LoVo (cell line): ENCODE results near the gene KDM7A.

ENCODE experiments used
- DNase-seq: peaks from one replicate; pipeline ENCODE4 v3.0.0-alpha.2; 2016; ENCODE audit warnings: low spot score

KDM7A gene, protein sequence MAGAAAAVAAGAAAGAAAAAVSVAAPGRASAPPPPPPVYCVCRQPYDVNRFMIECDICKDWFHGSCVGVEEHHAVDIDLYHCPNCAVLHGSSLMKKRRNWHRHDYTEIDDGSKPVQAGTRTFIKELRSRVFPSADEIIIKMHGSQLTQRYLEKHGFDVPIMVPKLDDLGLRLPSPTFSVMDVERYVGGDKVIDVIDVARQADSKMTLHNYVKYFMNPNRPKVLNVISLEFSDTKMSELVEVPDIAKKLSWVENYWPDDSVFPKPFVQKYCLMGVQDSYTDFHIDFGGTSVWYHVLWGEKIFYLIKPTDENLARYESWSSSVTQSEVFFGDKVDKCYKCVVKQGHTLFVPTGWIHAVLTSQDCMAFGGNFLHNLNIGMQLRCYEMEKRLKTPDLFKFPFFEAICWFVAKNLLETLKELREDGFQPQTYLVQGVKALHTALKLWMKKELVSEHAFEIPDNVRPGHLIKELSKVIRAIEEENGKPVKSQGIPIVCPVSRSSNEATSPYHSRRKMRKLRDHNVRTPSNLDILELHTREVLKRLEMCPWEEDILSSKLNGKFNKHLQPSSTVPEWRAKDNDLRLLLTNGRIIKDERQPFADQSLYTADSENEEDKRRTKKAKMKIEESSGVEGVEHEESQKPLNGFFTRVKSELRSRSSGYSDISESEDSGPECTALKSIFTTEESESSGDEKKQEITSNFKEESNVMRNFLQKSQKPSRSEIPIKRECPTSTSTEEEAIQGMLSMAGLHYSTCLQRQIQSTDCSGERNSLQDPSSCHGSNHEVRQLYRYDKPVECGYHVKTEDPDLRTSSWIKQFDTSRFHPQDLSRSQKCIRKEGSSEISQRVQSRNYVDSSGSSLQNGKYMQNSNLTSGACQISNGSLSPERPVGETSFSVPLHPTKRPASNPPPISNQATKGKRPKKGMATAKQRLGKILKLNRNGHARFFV

GRCh38 chr7:140176811-140177702 is at the start of gene KDM7A:
Gene KDM7A (minus strand): TSS chr7:140176983. CDS start chr7:140176937, 46 bp downstream.
- DNase-seq = peak; percentile 98

DNA sequence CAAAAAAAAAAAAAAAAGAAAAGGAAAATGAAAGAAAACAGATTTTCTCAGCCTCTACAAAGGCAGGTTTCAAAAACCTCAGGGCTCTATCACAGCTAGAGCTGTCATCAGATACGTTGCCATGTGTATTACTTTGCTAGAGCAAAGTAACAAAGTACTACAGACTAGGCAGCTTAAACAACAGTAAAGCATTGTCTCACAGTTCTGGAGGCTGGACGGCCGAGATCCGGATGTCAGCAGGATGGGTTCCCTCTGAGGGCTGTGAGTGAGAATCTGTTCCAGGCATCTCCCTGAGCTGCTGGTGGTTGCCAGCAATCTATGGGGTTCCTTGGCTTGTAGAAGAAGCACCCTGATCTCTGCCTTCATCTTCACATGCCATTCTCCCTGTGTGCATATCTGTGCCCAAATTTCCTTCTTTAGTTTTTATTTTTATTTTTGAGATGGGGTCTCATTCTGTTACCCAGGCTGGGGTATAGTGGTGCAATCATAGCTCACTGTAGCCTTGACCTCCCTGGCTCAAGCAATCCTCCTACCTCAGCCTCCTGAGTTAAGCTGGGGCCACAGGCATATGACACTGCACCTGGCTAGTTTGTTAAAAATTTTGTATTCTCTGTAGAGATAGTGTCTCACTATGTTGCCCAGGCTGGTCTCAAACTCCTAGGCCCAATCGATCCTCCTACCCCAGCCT is 48.9 kb upstream of the KDM7A start:
- no peak for DNase-seq

- no peak for DNase-seq
Measured at GRCh38 chr7:140223515-140224221, 46.9 kb upstream of the KDM7A start.

DNA sequence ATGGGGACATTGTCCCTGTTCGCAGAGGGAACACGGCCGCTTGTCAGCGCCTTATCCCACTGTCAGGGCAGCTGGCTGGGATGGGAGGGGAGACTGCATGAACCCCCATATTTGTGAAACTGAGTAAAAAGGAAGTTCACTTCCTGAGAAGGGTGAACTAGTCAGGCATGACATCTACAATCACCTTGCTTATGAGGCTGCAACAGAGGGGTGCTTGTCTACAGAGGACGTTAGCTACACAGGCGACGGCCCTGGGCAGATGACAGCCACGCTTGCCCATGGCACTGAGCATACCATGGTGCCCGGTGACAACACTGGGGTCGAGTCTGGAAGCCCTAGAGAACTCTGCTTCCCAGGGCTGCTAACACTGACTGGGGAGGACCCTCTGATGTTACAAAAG is 46.0 kb upstream of the KDM7A start:
- no peak for DNase-seq

GRCh38 chr7:140219672-140220524 is 43.1 kb upstream of the KDM7A start:
- DNase-seq = no peak

DNA sequence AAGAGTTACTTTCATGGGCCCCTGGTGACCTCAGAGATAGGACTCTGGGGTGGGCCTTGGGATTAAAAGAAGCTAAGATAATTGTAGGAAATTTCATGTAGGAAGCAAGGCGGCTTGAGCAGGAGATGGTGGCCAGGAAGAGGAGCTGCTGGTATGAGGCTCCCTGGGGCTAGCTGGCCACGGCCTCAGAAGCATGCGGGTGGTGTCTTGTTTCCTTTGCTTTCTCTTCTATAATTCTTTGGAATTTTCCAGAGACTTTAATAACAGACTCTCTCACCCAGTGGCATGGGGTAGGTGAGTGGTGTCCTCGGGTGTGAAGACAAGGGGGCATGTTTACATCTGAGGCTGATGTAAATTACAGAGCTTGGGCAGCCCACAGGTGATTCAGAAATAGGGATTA is 41.9 kb upstream of the KDM7A start:
- no peak for DNase-seq

DNA sequence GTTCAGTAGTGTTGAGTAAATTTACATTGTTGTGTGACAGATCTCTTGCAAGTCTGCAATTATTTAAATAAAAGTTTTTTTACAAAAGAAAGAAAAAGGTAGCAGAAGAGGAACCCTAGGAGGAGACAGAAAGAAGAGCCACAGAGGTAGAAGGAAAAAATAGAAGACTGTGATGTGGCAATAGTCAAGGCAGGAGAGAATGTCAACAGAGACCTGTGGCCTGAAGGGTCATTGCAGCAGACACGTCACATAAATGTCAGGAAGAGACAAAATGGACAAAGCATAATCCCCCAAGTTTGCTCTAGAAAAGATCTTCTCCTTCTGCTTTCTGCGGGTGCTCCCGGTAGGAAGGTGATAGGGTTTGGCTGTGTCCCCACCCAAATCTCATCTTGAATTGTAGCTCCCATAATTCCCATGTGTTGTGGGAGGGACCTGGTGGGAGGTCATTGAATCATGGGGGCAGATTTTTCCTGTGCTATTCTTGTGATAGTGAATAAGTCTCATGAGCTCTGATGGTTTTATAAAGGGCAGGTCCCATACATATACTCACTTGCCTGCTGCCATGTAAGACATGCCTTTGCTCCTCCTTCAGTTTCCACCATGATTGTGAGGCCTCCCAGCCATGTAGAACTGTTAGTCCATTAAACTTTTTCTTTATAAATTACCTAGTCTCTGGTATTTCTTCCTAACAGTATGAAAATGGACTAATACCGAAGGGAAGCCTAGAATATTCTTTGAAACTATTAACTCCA is 41.1 kb upstream of the KDM7A start:
- DNase-seq = no peak

DNA sequence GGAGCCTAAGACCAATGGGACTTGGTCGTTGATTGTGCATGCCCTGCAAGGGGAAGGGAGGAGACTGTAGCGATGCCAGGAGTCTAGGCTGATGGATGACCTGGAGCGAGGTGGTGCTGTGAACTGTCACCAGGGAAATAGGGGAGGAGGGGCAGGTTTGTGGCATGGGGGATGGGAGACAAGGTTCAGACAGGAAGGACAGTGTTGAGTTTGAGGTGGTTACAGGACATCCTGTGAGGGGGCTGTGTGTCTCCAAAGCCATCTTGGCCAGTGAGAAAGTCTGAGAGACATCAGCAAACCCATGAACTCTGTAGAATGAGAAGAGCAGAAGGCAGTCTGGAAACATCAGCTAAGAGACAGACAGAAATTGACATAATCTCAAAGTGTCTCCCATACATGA is 38.5 kb upstream of the KDM7A start:
- no peak for DNase-seq

DNA sequence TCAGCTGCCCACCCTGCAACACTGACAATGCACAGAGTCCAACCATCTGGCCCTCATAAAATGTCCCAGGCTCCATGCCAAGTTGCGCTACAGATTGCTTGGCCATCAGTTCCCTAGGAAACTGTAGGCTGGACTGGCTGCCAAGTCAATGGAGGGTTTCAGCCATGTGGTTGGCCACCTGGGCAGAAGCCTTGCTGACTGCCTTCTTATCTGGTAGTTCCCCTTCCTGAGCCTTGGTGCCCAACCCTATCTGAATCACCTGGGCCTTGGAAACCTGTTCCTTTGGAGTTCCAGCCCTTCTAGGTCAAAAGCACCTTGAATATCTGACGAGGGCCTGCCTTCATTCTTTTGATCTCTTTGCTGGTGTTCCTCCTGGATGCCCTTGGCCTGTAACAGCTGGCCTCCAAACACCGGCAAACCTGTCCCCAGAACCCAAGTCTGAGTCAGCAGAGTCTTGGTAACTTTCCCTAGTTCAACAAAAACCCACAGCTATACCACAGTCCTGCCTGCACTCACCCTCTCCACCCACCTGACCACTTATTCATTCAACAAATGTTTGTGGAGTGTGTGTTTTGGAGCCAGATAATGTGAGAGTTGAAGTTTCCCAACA is 37.4 kb upstream of the KDM7A start:
- peak; percentile 90 for DNase-seq

DNA sequence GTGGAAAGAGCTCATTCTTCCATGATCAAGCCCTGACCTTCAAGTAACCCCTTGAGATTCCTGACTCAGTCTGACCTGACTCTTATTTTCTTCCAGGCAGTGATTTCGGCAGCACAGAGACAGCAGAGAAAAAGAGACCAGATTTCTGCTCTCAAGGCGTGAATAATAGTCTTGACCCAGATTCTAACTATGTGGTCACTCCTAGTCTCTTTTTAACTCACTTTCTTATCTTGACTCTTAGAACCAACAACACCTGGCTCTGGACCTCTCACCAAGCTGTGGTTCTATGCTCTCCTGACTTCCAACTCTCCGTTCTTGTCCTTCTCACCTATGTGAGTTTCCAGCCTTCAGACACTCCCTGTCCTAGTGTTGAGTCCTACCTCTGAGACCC is 36.9 kb upstream of the KDM7A start:
- DNase-seq = peak; percentile 27

DNA sequence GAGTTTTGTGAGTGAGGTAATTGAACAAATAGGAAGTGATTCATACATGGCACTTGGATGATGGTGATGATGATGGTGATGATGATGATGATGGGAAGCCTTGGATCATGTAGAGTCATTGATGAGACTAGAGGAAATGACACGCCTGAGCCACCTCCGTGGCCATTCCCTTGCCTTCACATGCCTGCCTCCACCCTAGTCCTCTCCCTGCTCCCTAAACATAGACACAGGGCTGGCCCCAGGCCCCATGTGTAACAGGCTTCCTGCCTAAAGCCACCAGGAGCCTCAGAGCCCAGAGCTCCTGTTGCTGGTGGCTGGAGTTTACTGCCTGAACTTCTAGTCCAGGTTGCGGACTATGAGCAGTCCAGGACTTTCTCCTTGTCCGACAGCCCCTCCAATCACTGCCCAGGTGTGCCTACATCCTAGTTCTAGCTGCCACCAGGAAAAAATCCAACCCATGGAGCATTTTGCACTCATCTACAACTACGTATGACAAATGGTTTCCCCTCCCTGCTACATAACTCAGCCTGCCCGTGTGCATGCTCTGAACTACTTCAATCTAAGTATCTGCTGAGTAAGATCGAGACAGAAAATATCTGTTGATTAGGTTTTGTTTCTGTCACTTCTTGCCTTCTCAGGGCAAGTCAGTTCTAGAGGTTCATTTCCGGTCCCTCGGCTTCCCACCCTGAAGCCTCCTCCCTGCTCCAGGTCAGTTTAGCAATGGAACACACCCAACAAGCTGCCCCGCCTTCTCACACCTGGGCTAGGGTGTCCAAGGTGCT is 35.5 kb upstream of the KDM7A start:
- peak; percentile 69 for DNase-seq

GRCh38 chr7:140211698-140212097 is 34.9 kb upstream of the KDM7A start:
- DNase-seq = no peak

DNA sequence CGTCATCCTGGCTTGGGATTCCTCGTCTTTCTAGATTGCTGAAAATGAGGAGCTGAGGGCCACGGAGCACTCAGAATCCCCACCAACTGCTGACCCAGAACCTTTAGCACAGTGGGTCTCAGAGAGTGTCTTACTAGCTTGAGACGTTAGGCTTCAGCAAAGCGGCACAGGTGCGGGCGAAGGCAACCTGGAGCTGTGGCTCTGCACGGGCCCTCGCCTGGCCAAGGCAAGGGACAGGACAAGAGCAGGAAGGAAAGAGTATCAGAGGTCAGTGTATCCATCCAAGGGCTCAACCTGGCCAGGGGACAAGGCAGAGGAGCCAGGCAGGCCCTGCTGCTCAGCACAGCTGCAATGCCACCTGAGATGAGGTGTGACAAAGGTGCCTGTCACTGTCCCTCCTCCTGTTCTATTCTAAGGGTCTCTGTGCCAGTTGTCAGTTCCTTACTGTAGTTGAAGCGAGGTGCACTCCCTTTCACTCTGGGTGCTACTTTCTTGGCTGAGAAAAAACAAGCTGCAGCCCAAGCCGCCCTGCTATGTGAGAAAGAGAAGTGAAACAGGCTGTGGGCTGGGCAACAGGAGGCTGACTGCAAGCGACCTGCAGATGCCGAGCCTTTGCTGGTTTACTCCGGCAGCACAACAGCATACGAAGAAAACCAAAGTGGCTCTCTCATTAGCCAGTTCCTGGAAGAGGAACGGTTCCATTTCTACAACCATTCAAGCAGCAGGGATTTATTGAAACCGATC is 33.3 kb upstream of the KDM7A start:
- no peak for DNase-seq

- DNase-seq = no peak
Measured at GRCh38 chr7:140206616-140207389, 30.0 kb upstream of the KDM7A start.

- no peak for DNase-seq
Measured at GRCh38 chr7:140205600-140205999, 28.8 kb upstream of the KDM7A start.

- DNase-seq = no peak
Measured at GRCh38 chr7:140203556-140203955, 26.8 kb upstream of the KDM7A start.
